SK-N-SH treated with all-trans-retinoic acid at 6 μM for 48 hours (cell line): ENCODE results near the gene KANSL2.
A peak's percentile ranks its signal among the peaks of the same experiment; 100 is the strongest.
"Not testable (repeated sequence)": the region's sequence is repeated elsewhere in the genome, so short reads cannot be mapped to it uniquely, and the experiment has no call there.

Experiments
- ATAC-seq: fragments of 200-7000 bp; cut with Tn5 transposase; 3 replicates; pipeline ENCODE4 v1.9.1; 2020; ENCODE audit warnings: mild to moderate bottlenecking, moderate library complexity
- ARNTL ChIP-seq: fragments of 450-650 bp; formaldehyde crosslinking; IDR thresholded peaks from 2 replicates; pipeline ENCODE4 v1.5.0; 2020; ENCODE audit warnings: low read depth, mild to moderate bottlenecking, moderate library complexity, borderline replicate concordance
- BACH2 ChIP-seq: fragments of 250-450 bp; sonication (Bioruptor Pico); IDR thresholded peaks from 2 replicates; pipeline ENCODE4 v1.9.0; 2021; ENCODE audit warnings: mild to moderate bottlenecking, borderline replicate concordance
- CSDC2 ChIP-seq: fragments of 250-450 bp; sonication (Bioruptor Pico); IDR thresholded peaks from 2 replicates; pipeline ENCODE4 v1.5.0; 2020; ENCODE audit warnings: mild to moderate bottlenecking, moderate library complexity
- CSRNP3 ChIP-seq: fragments of 250-450 bp; sonication (Bioruptor Pico); IDR thresholded peaks from 2 replicates; pipeline ENCODE4 v1.5.1; 2021; ENCODE audit warnings: mild to moderate bottlenecking, moderate library complexity
- ESRRG ChIP-seq: fragments of 250-450 bp; sonication (Bioruptor Pico); IDR thresholded peaks from 2 replicates; pipeline ENCODE4 v1.6.1; 2021; ENCODE audit warnings: mild to moderate bottlenecking
- GLIS3 ChIP-seq: fragments of 250-450 bp; sonication (Bioruptor Pico); IDR thresholded peaks from 2 replicates; pipeline ENCODE4 v1.5.0; 2020; ENCODE audit warnings: mild to moderate bottlenecking, moderate library complexity
- ISL1 ChIP-seq: fragments of 250-450 bp; sonication (Bioruptor Pico); IDR thresholded peaks from 2 replicates; pipeline ENCODE4 v2.1.2; 2022; ENCODE audit warnings: mild to moderate bottlenecking, moderate library complexity
- OSR1 ChIP-seq: fragments of 250-450 bp; sonication (Bioruptor Pico); IDR thresholded peaks from 2 replicates; pipeline ENCODE4 v1.8.0; 2022; ENCODE audit warnings: moderate library complexity, mild to moderate bottlenecking, inconsistent platforms
- PATZ1 ChIP-seq: fragments of 250-450 bp; sonication (Bioruptor Pico); IDR thresholded peaks from 2 replicates; pipeline ENCODE4 v1.8.0; 2020; ENCODE audit warnings: mild to moderate bottlenecking, moderate library complexity, borderline replicate concordance
- RARB ChIP-seq: fragments of 250-450 bp; sonication (Bioruptor Pico); IDR thresholded peaks from 2 replicates; pipeline ENCODE4 v1.8.0; 2021; ENCODE audit warnings: mild to moderate bottlenecking, moderate library complexity
- TCF4 ChIP-seq: fragments of 250-450 bp; sonication (Bioruptor Pico); IDR thresholded peaks from 2 replicates; pipeline ENCODE4 v1.8.0; 2021; ENCODE audit warnings: mild to moderate bottlenecking, moderate library complexity, borderline replicate concordance
- TOX ChIP-seq: fragments of 250-450 bp; sonication (Bioruptor Pico); IDR thresholded peaks from 2 replicates; pipeline ENCODE4 v1.8.0; 2021; ENCODE audit warnings: mild to moderate bottlenecking, moderate library complexity, borderline replicate concordance
- ZC3H10 ChIP-seq: fragments of 250-450 bp; sonication (Bioruptor Pico); IDR thresholded peaks from 2 replicates; pipeline ENCODE4 v1.5.1; 2021; ENCODE audit warnings: mild to moderate bottlenecking, moderate library complexity
- ZFP30 ChIP-seq: fragments of 450-650 bp; formaldehyde crosslinking; IDR thresholded peaks from 2 replicates; pipeline ENCODE4 v1.5.0; 2022; ENCODE audit warnings: mild to moderate bottlenecking, moderate library complexity
- ZNF565 ChIP-seq: fragments of 450-650 bp; formaldehyde crosslinking; conservative IDR thresholded peaks from 2 replicates; pipeline ENCODE4 v1.5.0; 2020; ENCODE audit warnings: low read depth, mild to moderate bottlenecking, moderate library complexity
- ZNF70 ChIP-seq: fragments of 450-650 bp; formaldehyde crosslinking; IDR thresholded peaks from 2 replicates; pipeline ENCODE4 v1.5.0; 2020; ENCODE audit warnings: mild to moderate bottlenecking, moderate library complexity
- ZNF8 ChIP-seq: fragments of 450-650 bp; formaldehyde crosslinking; IDR thresholded peaks from 2 replicates; pipeline ENCODE4 v1.5.0; 2020; ENCODE audit warnings: mild to moderate bottlenecking, moderate library complexity
- TF ChIP-seq, protein P1 (sequence below): fragments of 250-450 bp; sonication (Bioruptor Pico); IDR thresholded peaks from 2 replicates; pipeline ENCODE4 v1.5.0; 2020; ENCODE audit warnings: mild to moderate bottlenecking, moderate library complexity
- TF ChIP-seq, protein P2 (sequence below): fragments of 250-450 bp; sonication (Bioruptor Pico); IDR thresholded peaks from 2 replicates; pipeline ENCODE4 v1.8.0; 2021; ENCODE audit warnings: low read depth, mild to moderate bottlenecking, moderate library complexity, borderline replicate concordance

KANSL2 gene

GRCh38 chr12:48683534-48683933 is 1.5 kb upstream of the KANSL2 start:
- ATAC-seq: no peak
- TF ChIP-seq CSDC2: no peak
- TF ChIP-seq ZNF8 (CRISPR knock-in tag): no peak
- TF ChIP-seq TOX (CRISPR knock-in tag): no peak
- TF ChIP-seq ESRRG (CRISPR knock-in tag): no peak
- no peak for TF ChIP-seq BACH2 (CRISPR knock-in tag)
- TF ChIP-seq ARNTL (CRISPR knock-in tag): no peak
- TF ChIP-seq, protein P1, sequence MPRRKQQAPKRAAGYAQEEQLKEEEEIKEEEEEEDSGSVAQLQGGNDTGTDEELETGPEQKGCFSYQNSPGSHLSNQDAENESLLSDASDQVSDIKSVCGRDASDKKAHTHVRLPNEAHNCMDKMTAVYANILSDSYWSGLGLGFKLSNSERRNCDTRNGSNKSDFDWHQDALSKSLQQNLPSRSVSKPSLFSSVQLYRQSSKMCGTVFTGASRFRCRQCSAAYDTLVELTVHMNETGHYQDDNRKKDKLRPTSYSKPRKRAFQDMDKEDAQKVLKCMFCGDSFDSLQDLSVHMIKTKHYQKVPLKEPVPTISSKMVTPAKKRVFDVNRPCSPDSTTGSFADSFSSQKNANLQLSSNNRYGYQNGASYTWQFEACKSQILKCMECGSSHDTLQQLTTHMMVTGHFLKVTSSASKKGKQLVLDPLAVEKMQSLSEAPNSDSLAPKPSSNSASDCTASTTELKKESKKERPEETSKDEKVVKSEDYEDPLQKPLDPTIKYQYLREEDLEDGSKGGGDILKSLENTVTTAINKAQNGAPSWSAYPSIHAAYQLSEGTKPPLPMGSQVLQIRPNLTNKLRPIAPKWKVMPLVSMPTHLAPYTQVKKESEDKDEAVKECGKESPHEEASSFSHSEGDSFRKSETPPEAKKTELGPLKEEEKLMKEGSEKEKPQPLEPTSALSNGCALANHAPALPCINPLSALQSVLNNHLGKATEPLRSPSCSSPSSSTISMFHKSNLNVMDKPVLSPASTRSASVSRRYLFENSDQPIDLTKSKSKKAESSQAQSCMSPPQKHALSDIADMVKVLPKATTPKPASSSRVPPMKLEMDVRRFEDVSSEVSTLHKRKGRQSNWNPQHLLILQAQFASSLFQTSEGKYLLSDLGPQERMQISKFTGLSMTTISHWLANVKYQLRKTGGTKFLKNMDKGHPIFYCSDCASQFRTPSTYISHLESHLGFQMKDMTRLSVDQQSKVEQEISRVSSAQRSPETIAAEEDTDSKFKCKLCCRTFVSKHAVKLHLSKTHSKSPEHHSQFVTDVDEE: no peak
- TF ChIP-seq ZNF565: no peak
- TF ChIP-seq PATZ1 (CRISPR knock-in tag): no peak
- no peak for TF ChIP-seq GLIS3 (CRISPR knock-in tag)
- TF ChIP-seq, all 23 proteins: peak for 0

DNA sequence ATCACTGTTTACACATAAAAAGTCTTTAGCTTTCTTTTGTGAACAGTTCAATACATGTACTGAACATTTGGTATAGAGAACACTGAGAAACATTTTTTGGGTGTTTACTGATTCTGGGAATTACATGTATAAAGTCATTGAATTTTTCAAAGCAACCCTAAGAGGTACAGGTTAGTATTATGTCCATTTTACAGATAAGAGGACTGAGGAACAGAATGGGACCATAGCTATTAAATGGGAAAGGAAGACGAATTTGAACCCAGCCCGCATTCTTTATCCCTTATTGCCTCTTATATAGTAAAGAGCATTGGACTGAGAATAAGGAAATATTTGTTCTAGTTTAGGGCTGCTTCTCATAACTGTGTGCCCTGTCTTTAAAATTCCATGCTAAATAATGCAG is 889 bp upstream of the KANSL2 start:
- TF ChIP-seq RARB (CRISPR knock-in tag) (no peak), ESRRG (CRISPR knock-in tag) (no peak), CSRNP3 (no peak), OSR1 (CRISPR knock-in tag) (no peak)
- ATAC-seq: no peak

DNA sequence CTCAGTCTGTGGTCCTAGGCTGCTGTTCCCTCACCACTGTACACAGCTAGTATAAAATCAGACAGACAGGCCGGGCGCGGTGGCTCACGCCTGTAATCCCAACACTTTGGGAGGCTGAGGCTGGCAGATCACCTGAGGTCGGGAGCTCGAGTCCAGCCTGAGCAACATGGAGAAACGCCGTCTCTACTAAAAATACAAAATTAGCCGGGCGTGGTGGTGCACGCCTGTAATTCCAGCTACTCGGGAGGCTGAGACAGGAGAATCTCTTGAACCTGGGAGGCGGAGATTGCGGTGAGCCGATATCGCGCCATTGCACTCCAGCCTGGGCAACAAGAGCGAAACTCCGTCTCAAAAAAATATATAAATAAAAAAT is 481 bp upstream of the KANSL2 start:
- ATAC-seq: not testable (repeated sequence)

DNA sequence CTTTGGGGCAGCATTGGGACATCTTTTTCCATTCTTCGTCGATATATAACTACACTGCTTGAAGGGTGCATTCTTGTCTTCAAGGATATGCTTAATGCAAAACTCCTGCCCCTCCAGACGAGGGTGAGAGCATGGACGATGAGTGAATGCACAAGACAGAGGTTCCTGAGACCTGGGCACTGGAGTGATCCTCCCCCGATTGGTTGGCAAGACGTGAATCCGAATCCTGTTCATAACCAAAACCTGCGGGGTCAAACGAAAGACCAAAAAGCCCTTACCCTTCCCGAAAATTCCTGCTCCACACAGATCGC is 684 bp downstream of the KANSL2 start:
- TF ChIP-seq CSRNP3 (no peak), ZNF70 (no peak), OSR1 (CRISPR knock-in tag) (no peak), RARB (CRISPR knock-in tag) (no peak), BACH2 (CRISPR knock-in tag) (no peak)
- TF ChIP-seq, protein P1: no peak
- ATAC-seq: peak; percentile 23

- ATAC-seq: no peak
- no peak for TF ChIP-seq GLIS3 (CRISPR knock-in tag)
- no peak for TF ChIP-seq TCF4
- no peak for TF ChIP-seq ZFP30 (CRISPR knock-in tag)
- TF ChIP-seq ZNF70: no peak
- no peak for TF ChIP-seq ARNTL (CRISPR knock-in tag)
- TF ChIP-seq ISL1 (CRISPR knock-in tag): no peak
- no peak for TF ChIP-seq ZC3H10 (CRISPR knock-in tag)
- TF ChIP-seq, protein P2, sequence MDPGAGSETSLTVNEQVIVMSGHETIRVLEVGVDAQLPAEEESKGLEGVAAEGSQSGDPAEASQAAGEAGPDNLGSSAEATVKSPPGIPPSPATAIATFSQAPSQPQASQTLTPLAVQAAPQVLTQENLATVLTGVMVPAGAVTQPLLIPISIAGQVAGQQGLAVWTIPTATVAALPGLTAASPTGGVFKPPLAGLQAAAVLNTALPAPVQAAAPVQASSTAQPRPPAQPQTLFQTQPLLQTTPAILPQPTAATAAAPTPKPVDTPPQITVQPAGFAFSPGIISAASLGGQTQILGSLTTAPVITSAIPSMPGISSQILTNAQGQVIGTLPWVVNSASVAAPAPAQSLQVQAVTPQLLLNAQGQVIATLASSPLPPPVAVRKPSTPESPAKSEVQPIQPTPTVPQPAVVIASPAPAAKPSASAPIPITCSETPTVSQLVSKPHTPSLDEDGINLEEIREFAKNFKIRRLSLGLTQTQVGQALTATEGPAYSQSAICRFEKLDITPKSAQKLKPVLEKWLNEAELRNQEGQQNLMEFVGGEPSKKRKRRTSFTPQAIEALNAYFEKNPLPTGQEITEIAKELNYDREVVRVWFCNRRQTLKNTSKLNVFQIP: no peak
- no peak for TF ChIP-seq BACH2 (CRISPR knock-in tag)
- TF ChIP-seq, all 23 proteins: peak for 0
Observed at GRCh38 chr12:48680861-48681260, 1.2 kb downstream of the KANSL2 start.
